ENCODE data around the gene LLGL1.

LLGL1 gene

DNA sequence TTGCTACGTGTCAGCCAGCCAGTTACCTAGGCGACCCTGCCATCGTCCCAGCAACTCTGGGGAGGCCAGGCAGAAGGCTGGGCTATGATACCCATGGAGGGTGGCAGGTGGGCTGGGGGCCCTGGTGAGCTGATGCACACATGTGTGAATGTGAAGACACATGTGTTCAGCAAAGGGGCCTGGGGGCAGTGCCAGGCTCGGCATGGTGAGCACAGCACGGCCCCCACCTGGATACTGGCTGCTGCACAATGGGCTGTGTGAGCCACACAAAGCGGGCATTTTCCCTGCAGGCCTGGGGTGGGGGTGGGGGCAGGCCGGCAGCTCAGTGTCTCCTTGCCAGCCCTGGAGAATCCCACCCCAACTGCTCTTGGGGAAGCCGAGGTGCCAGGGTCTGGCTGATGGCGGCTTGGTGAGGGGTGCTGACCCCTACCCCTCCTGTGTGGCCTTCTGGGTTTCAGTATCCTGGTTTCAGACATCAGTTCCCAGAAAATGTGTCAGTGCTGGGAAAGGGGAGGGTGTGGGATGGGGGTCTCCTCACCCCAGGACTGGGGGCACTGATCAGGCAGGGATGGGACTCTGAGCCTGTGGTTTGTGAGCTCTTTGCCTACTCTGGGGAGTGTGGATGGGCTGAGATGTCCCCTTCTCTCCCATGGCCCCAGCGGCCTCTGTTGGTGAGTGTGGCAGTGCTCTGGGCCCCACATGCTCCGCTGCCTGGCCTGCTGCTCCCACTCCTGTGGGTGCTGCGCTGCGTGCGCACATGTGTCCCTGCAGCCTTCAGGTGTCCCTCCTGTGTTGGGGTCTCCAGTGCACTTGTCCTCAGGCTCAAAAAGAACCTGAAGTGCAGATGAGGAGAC is 5.1 kb downstream of the LLGL1 start:
- no peak for DNase-seq

DNA sequence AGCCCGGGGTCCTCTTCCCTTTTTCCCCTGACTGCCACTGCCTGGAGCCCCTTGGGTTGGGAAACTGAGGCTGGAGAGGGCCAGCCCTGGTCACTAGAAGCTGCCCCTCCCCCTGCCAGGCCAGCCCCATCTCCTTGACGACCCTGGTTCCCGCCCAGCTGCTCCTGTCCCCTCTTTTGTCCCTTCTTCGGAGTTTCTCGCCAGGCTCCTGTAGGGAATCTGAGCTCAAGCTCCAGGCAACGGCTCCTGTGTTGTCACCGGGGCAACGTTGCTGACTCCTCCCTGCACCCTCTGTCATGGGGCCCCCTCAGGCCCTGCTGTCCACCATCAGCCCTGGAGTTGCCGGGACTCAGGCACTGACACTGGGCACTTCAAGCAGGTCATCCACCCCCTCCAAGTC is 5.7 kb downstream of the LLGL1 start:
- DNase-seq = no peak

DNA sequence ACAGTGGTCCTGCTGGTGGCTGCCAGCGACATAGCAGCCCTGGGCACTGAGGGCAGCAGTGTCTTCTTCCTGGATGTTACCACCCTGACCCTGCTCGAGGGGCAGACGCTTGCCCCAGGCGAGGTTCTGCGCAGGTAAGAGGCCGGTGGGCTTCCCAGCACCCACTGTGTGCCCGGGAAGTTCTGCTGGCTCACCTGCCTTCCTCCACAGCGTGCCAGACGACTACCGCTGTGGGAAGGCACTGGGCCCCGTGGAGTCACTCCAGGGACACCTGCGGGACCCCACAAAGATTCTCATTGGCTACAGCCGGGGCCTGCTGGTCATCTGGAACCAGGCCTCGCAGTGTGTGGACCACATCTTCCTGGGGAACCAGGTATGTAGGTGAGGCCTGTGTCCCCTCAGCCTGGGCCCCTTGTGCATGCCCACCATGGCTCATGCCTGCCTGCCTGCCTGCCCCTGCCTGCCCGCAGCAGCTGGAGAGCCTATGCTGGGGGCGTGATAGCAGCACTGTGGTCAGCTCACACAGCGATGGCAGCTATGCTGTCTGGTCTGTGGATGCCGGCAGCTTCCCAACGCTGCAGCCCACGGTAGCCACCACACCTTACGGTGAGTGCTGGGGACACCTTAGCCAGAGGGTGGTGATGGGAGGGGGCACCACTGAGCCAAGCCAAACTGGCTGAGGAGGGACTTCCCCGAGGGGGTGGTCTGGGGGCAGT is 8.5 kb downstream of the LLGL1 start:
- DNase-seq = no peak

DNA sequence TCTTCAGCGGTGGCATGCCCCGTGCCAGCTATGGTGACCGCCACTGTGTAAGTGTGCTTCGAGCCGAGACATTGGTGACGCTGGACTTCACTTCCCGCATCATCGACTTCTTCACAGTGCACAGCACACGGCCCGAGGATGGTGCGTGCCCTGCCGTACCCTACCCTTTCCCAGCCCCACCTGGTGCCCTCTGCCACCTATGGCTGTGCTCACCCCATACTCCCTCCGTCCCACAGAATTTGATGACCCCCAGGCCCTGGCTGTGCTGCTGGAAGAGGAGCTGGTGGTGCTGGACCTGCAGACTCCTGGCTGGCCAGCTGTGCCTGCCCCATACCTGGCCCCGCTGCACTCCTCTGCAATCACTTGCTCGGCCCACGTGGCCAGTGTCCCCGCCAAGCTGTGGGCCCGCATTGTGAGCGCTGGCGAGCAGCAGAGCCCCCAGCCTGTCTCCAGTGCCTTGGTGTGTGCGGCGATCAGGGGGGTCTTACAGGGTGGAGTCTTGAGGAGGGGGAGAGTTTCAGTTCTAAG is 9.5 kb downstream of the LLGL1 start:
- DNase-seq = no peak

DNA sequence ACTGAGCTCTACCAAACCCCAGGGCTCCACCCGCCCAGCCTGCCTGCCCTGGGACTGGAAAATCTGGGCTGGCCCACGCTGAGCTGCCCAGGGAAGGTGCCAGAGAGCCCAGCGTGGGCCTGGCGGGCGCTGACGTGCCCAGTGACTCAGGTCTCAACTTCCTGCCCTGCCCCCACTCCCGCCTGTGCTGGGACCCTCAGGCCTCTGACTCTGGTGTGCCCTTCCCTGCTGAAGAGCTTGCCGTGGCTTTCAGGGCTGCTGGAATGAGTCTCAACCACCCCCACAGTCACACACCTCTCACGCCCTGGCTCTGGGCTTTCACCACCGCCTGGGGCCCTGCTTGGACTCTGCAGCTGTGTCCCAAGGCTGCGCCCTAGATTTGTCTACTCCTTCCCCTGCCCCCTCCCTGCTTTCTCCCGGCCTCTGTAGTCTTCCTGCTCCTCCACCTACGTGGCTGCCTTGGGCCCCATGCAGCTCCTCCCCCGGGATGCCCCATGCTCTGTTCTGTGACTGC is 10.4 kb downstream of the LLGL1 start:
- no peak for DNase-seq

DNA sequence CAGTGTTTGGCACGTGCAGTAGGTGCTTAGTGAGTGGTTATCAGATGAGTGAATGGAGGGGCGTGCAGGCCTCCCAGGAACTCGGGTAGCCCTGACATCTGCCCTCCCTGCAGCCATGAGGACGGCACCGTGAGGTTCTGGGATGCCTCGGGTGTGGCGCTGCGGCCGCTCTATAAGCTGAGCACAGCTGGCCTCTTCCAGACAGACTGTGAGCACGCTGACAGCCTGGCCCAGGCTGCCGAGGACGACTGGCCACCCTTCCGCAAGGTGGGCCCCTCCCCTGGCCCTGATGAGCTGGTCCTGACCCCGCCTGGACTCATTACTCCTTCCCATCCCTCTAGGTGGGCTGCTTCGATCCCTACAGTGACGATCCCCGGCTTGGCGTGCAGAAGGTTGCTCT is 11.1 kb downstream of the LLGL1 start:
- DNase-seq = no peak

DNA sequence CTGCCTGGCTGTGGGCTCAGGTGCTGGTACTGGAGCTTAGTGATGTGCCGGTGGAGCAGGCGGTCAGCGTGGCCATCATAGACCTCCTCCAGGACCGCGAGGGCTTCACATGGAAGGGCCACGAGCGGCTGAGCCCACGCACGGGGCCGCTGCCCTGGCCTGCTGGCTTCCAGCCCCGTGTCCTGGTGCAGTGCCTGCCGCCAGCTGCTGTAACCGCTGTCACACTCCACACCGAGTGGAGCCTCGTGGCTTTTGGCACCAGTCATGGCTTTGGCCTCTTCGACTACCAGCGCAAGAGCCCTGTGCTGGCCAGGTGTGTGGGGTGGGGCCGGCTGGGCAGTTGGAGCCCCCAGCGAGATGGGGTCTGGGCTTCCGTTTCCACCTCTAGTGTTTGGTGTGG is 12.0 kb downstream of the LLGL1 start:
- no peak for DNase-seq

DNA sequence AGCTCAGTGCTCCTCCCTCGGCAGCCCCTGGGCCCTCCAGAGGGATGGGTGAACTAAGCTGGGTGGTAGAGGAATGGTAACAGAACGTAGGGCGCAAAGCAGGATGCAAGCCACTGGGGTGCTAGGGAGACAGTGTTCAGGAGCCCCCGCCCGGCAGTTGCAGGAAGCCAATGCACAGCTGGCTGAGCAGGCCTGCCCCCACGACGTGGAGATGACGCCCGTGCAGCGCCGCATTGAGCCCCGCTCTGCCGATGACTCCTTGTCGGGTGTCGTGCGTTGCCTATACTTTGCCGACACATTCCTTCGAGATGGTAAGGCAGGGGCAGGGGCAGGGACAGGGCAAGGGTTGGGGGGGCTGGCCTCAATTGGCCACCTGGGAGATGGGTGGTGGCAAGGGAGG is 12.9 kb downstream of the LLGL1 start:
- no peak for DNase-seq

DNA sequence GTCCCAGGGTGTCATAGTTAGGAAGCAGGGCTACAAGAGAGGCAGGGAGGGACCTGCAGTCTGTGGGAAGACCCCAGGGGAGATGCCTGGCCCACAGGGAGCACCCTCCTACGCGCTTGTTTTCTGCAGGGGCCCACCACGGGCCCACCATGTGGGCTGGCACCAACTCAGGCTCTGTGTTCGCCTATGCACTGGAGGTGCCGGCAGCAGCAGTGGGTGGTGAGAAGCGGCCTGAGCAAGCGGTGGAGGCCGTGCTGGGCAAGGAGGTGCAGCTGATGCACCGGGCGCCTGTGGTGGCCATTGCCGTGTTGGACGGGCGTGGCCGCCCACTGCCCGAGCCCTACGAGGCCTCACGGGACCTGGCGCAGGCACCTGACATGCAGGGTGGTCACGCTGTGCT is 15.0 kb downstream of the LLGL1 start:
- no peak for DNase-seq

DNA sequence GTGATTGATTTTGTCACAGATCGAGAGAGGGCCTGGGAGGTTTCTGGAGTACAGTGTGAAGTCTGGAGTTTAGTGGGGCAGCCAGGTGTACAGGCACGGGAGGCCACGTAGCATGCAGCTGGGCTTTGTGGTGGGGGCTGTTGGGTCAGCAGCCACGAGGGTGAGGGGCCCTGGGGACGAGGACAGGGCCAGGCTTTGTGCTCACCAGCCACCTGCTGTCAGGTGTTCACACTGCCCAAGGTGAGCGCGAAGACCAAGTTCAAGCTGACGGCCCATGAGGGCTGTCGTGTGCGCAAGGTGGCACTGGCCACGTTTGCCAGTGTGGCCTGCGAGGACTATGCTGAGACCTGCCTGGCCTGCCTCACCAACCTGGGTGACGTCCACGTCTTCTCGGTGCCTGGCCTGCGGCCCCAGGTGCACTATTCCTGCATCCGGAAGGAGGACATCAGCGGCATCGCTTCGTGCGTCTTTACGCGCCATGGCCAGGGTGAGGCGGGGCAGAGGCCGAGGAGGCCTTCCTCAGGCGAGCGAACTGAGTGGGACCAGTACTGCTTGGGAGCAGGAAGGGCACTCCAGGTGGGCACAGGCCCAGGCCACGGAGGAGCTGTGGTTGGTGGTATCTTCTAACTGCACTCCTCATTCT is 15.9 kb downstream of the LLGL1 start:
- DNase-seq = no peak

DNA sequence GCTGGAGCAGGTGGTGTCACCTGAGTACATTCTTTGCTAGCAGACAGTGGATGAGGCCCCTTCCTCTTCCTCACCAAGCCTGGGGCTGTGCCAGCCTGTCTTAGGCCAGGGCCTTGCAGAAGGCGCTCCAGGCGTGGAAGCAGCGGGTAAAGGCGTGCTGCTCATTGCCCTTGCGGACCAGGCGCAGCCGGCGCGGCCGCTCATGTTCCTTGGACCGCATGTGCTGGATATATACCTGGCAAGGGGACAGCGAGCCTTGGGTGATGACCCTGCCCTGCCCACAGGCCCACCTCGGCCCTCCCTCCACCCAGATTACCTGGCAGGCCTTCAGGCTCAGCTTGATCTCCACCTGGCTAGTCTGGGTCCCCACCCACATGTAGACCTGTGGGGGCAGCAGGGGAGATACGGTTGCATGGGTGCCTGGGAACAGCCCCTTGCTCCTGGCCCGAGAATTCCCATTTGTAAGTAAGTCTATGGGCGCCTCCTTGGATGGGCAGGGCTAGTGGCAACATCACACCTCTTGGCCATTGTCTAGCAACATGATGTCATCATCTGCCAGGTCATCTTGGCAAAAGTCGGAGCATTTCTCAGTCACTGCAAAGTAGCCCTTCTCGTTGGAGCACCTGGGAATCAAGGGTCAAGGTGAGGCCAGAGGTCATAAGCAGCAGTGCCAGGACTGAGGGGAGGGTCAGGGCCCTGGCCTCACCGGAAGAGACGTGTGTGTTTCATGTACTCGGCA is 19.8 kb downstream of the LLGL1 start:
- no peak for DNase-seq

DNA sequence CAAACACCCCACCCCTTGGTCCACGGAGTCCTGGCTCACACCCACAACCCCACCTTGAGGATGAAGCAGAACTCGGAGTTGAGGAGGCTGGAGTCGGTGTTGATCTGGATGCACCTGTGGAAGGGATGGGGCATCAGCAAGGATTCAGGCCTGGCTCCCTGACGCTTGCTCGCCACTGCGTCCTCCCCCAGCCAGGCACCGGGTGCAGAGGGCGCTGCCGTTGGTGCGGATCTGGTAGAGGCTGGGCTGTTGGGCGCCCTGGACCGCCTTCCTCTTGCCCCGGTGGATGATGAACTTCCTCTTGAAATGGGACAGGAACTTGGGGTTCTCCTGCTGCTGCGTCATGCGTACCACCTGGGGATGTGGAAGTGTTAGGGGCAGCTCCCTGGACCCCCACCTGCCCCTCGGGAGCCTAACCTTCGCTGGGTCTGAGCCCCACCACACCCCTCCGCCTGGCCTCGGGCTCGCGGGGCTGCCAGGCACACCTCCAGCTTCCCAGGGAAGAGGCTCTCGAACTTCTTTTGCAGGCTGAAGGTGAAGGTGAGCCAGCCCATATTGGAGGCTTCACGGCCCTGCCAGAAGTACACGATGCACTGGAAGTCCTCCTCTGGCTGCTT is 20.8 kb downstream of the LLGL1 start:
- no peak for DNase-seq

DNA sequence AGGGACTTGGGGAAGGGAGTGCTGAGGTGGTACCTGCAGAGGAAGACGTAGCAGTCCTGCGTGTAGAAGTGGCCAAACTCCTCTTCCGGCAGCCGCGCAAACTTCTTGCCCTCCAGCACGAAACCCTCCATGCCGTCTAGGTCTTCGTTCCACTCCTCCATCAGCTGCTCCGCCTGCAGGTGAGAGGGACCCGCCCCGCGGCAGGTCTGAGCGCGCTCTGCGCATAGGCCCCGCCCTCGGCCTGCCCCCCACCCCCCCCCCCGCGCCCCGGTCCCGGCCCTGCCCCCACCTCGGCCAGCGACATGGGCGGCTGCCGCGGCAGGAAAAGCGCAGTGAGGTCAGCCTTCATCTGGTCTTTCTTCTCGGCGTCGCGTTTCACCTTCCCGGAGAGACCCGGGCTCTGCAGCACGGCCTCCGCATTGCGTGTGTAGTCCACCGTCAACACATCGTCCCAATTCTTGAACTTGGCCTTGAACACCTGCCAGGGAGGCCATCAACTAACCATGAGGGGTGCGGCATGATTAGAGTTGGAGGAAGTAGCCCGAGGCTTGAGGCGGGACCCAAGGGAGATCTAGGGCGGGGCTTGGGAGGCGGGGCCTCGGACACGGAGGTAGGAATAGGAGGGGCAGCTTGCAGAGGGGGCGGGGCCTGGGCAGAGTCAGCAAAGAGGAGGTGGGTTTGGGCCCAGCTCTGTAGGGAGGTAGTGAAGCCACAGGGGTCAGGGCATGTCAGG is 21.6 kb downstream of the LLGL1 start:
- no peak for DNase-seq

DNA sequence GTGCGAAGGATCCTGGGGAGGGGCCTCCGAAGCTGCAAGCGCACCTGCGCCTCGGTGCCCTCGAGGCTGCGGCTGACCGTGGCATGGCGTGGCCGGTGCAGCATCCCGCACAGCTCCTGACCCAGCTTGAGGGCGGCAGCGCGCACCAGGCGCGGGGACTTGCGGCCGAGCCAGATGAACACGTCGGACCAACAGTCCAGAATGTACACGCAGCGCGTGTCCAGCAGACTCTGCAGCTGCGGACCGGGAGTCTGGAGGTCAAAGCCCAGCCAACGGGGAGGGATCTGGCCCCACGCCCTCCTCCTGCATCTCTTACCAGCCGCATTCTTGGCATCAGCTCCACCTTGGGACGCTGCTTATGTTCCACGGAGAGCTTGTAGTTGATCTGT is 22.2 kb downstream of the LLGL1 start:
- DNase-seq = no peak

DNA sequence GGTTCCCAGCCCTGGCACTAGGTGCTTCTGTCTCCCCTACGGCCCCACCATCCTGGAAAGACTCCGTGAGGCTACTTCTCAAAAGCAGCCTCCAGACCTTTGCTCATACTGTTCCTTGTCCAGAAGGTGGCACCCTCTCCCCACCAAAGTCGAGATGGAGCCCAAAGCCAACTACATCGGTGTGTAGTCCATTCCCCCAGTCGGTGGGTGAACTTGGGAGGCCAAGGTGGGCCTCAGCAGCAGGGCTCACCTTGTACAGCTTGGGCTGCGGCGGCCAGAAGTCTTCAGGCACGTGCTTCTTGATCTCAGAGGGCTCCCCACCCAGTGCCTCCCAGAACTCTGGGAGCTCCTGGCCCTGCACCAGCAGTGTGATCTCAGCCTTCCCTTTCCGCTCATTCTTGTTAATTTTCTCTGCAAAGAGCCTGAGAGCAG is 22.9 kb downstream of the LLGL1 start:
- DNase-seq = peak; percentile 56 to 63

DNA sequence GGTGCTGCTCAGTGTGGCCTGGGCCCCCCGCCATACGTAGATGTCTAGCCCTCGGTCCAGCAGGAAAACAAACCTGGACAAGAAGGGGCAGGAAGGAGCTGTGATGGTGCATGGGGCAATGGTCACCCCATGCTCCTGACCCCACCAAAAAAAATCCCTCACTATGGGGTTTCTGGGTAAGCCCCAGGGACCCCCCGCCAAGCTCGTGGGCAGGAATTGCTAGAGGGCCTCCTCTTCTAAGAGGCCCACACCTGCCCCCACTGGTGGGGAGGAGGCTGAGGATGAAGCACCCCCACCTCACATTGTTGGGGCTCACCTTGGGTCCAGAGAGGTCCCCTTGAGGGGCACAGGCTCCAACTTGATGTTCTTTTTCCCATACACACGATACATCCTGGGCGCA is 23.4 kb downstream of the LLGL1 start:
- DNase-seq = no peak

DNA sequence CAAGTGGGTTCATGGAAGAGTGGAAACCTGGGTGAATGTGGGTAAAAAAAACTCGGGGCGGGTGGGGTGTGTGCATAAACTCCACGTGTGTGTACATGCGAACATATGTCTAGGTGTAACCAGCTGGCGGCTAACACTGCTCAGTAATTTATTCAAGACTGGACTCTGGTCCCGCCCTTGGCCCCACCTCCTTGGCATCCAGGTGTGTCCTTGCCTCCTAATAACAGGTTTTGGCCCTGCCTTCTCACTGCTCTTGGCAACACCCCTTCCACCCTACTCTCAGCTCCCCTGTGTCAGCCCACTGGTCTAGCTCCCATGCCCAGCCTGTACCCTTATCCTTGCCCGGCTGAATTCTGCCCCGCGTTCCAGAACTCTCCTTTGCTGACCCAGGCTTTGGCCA is 24.8 kb downstream of the LLGL1 start:
- DNase-seq = no peak

DNA sequence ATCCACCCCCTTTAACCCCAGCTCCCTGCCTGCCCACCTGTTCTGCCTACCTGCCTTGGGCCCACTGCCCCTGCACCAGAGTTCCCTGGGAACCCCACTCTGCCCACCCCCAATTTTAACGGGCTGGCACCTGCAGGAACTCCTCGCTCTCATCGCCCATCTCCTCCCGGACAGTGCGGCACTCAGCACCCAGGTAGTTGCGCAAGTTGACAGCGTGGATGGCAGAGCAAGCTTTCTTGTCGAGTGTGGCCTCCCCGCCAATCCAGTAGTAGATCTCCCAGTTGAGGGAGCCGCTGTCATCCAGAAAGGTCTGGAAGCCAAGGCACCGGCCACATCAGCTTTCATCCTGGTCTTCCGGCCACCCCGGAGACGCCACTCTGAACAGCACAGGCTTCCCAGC is 25.3 kb downstream of the LLGL1 start:
- DNase-seq = no peak

DNA sequence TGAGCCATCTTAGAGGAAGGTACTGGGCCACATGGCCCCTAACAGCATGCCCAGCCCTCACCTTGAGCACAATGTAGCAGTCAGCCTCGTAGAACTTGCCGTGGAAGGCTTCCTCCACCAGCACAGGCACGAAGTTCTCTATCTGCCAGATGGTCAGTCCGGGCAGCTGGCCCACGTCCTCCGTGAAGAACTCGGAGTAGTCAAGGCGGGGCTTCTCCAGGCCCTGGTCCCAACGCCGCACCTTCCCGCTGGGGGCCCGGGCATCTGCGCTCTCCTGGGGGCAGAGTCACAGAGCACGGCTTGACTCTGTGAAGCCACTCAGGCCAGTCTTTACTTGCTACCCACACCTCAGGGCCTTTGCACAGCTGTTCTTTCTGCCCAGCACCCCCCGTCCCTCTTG is 25.8 kb downstream of the LLGL1 start:
- no peak for DNase-seq

DNA sequence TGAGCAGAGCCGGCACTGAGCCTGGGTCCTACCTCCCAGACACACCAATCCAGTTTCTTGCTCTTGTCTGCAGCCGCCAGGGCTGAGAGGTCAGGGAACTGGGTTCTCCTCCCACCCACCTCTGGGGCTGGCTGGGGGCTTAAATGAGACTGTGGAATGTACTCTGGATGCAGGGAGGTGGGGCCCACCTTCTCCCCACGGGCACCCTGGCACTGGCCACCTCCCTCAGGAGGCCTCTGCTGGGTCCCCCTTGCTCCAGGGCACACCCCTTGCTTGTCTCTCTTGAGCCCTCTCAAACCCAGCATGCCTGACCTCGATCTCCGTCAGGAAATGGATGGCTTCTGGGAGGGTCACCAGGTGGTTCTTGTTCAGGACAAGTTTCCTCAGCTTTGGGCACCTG is 26.7 kb downstream of the LLGL1 start:
- no peak for DNase-seq

DNA sequence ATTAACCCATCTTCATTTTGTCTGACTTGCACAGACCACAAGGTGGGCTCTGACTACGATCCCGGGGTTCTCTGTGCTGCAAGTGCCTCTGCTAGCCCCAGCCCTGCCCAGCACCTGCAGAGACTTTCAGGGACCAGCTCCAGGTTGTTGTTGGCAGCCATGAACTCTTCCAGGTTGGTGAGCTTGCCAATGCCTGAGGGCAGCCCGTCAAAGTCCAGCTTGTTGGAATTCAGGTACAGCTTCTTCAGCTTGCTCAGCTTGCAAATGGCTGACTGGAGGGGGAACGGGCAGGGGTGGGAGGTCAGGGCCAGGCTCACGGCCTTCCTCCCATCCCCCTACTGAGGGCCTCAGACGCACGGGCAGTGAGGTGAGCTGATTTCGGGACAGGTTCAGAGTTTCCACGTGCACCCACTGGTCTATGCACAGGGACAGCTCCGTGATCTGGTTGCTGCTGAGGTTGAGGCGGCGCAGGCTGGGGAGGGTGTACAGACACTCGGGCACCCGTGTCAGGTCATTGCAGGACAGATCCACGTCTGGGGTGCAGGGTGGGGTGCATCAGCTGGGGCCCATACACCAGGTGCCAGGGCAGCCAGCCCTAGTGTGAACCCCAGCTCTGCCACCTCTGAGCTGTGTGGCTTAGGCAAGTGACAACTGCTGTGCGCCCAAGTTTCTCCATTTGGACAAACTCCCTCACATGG is 27.9 kb downstream of the LLGL1 start:
- DNase-seq = no peak
